NT2/D1 (cell line): ENCODE measurements around the gene FGF19.

Experiments
- SUZ12 ChIP-seq: IDR thresholded peaks from 2 replicates; pipeline ENCODE4 v1.6.1; 2011; ENCODE audit not compliant: insufficient read length, insufficient read depth; ENCODE audit errors: extremely low read depth
- YY1 ChIP-seq: IDR thresholded peaks from 2 replicates; pipeline ENCODE4 v1.6.1; 2011; ENCODE audit not compliant: insufficient read length, insufficient read depth
- ZNF274 ChIP-seq: IDR thresholded peaks from 2 replicates; pipeline ENCODE4 v1.6.1; 2011; ENCODE audit warnings: mild to moderate bottlenecking, low read depth, low read length

GRCh38 chr11:69746752-69747742 lies 43.2 kb upstream of the FGF19 start:
- TF ChIP-seq ZNF274 (no peak), YY1 (no peak), SUZ12 (no peak)
